Sciatic nerve (tissue), 2 donors: ENCODE data around the gene HEXD. TPM values are rescaled to one million over a fixed set of nuclear protein-coding genes. Genes with fewer than 3 reads are reported as not detected.
A peak's percentile ranks its signal among the peaks of the same experiment; 100 is the strongest.
"Not testable (repeated sequence)": the region's sequence is repeated elsewhere in the genome, so short reads cannot be mapped to it uniquely, and the experiment has no call there.

Experiments used
- ATAC-seq: fragments of 200-7000 bp; cut with Tn5 transposase; one replicate; pipeline ENCODE4 v1.9.1; 2020; ENCODE audit warnings: mild to moderate bottlenecking, moderate library complexity
- DNase-seq: peaks from one replicate; pipeline ENCODE4 v3.0.0-alpha.2; 2020; ENCODE audit warnings: low spot score
- intact Hi-C: fragments of 100-400 bp; cut with DNase I; formaldehyde crosslinking; loops from one replicate; pipeline ENCODE4 v1.14.2; 2022
- total RNA-seq: library from RNA; stranded (reverse); fragmentation: NEBNext Ultra II Directional; extraction: Animal tissue kit (Norgen Biotek cat#: 25700); gene quantifications from one replicate; pipeline ENCODE4 v1.2.1, GENCODE V29; 2021
- donor health status: DM: no; HTN: no; CAD: no.
- donor health status: DM: no; HTN: no; CAD: no.

The HEXD gene
- total RNA-seq, 1 donor from 2014 or later: 43.2 TPM

- ATAC-seq (no peak), DNase-seq (no peak)
- intact Hi-C loops: no loop called here
Measured at GRCh38 chr17:82380860-82381702, 37.1 kb upstream of the HEXD start.

- DNase-seq, intact Hi-C loops, ATAC-seq: not testable (repeated sequence)
Measured at GRCh38 chr17:82381703-82382009, 36.5 kb upstream of the HEXD start.

- intact Hi-C loops, ATAC-seq, DNase-seq: not testable (repeated sequence)
Measured at GRCh38 chr17:82382220-82382932, 35.8 kb upstream of the HEXD start.

GRCh38 chr17:82382933-82383255 lies 35.3 kb upstream of the HEXD start:
- DNase-seq (no peak), ATAC-seq (no peak)
- intact Hi-C loops: no loop called here

GRCh38 chr17:82383411-82383810 lies 34.7 kb upstream of the HEXD start:
- intact Hi-C loops: no loop called here
- ATAC-seq: no peak
- DNase-seq: no peak

- no peak for DNase-seq
- no peak for ATAC-seq
- intact Hi-C loops: no loop called here
Measured at GRCh38 chr17:82384051-82384729, 34.0 kb upstream of the HEXD start.

GRCh38 chr17:82384730-82385481 lies 33.2 kb upstream of the HEXD start:
- ATAC-seq: peak; percentile 59
- no peak for DNase-seq
- intact Hi-C loops: no loop called here

- DNase-seq (no peak), ATAC-seq (peak; percentile 11)
- intact Hi-C loops: no loop called here
Measured at GRCh38 chr17:82385559-82386254, 32.4 kb upstream of the HEXD start.

GRCh38 chr17:82386255-82386831 lies 31.8 kb upstream of the HEXD start:
- DNase-seq (no peak), ATAC-seq (peak; percentile 47)
- intact Hi-C loops: no loop called here

GRCh38 chr17:82386881-82387704 lies 31.1 kb upstream of the HEXD start:
- DNase-seq (no peak), ATAC-seq (peak; percentile 1)
- intact Hi-C loops: no loop called here

- ATAC-seq (no peak), DNase-seq (no peak)
- intact Hi-C loops: no loop called here
Measured at GRCh38 chr17:82387705-82388106, 30.4 kb upstream of the HEXD start.

- no peak for ATAC-seq
Measured at GRCh38 chr17:82388223-82388921, 29.8 kb upstream of the HEXD start.

GRCh38 chr17:82388922-82389283 lies 29.2 kb upstream of the HEXD start:
- ATAC-seq (no peak), DNase-seq (no peak)
- intact Hi-C loops: no loop called here

More at GRCh38 chr17:82388223-82388921, 29.8 kb upstream of the HEXD start:
- no peak for DNase-seq
- intact Hi-C loops: no loop called here

- DNase-seq: no peak
- ATAC-seq: no peak
- intact Hi-C loops: no loop called here
Measured at GRCh38 chr17:82389379-82389778, 28.8 kb upstream of the HEXD start.

GRCh38 chr17:82390015-82390859 lies 27.9 kb upstream of the HEXD start:
- DNase-seq: no peak
- ATAC-seq: no peak
- intact Hi-C loops: no loop called here

- no peak for DNase-seq
- no peak for ATAC-seq
- intact Hi-C loops: no loop called here
Measured at GRCh38 chr17:82390860-82391435, 27.2 kb upstream of the HEXD start.
